Peyer's patch (tissue), 4 donors: ENCODE measurements around the gene DMC1.

Experiments used
- CTCF ChIP-seq, 6 experiments: fragments of 450-650 bp in 4 of 6; fragments of 200-600 bp in 2 of 6; sonication (generic) in 1 of 6; IDR thresholded peaks; one replicate each; pipeline ENCODE4 v1.5.1; 2017 to 2019; ENCODE audit warnings: antibody characterized with exemption in 6 of 6, mild to moderate bottlenecking in 3 of 6, moderate library complexity in 1 of 6
- POLR2A ChIP-seq, 2 donors: fragments of 450-650 bp; IDR thresholded peaks; one replicate each; pipeline ENCODE4 v1.5.1; 2017; ENCODE audit warnings: antibody characterized with exemption in 2 of 2, mild to moderate bottlenecking in 2 of 2, moderate library complexity in 2 of 2

- no peak for TF ChIP-seq CTCF (IDR thresholded peaks at IDR 0.05)
- TF ChIP-seq POLR2A (IDR thresholded peaks at IDR 0.05) = no peak
Measured at GRCh38 chr22:38490915-38491314, 79.1 kb downstream of the DMC1 start.
